Measurements from ENCODE around the gene CHORDC1. TPM values are rescaled to one million over a fixed set of nuclear protein-coding genes. Genes with fewer than 3 reads are reported as not detected.
A peak's percentile ranks its signal among the peaks of the same experiment; 100 is the strongest.

The CHORDC1 gene
- total RNA-seq (31.8 and 51.2 TPM in 2 replicates), polyA plus RNA-seq (36.0 and 40.0 TPM in 2 replicates)

DNA sequence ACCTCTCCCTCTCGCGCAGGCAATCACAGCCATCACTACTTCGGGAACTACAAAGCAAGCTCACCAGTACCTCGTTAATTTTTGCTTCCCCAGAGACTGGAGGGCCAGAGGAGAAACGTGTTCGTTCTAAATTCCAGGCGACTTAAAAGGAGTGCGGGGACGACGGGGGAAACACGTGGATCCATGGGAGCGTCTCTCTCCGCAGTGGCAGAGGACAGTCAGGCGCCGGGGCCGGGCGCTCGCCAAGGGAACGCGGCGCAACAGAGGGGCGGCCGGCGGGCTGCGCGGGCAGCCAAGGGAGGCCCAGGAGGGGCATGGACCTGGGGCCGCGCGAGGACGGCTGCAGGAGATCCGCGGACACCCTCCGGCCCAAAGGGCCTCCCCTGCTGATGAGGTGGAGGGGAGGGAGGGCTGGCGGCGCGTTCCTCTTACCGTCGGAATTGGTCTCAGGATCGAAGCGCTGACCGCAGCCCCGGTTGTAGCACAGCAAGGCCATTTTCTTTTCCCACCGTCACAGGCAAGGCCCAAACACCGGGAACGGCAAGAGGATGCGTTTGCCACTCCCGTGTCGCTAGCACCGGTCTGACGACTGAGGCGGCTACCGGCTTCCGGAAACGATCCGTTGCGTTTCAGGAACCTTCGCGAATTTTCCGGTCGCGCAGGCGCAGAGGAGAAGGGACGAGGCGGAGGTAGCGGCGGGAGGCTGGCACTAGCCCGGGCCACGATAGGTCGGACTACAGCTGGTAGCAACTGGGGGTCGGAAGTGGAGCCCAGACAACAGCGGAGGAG is at the start of gene CHORDC1:
TSS of gene CHORDC1 (minus strand) at position 591 of the 789 bp plus-strand sequence. CDS start at position 496, 95 bp downstream.
- Histone ChIP-seq H3K27me3 (no peaks in the 10 kb centered on the region), H3K9me3 (ENCODE audit: low read depth) (no peaks in the 10 kb centered on the region), H3K27ac (peak within 1 kb of the TSS; percentile 96), H3K36me3 (no peaks in the 10 kb centered on the region), H3K4me1 (ENCODE audit: low read depth) (peaks cover 23% of the 10 kb centered on the region), H3K4me3 (peak within 1 kb of the TSS; percentile 70)
- peak; percentile 86 to 88 for DNase-seq (ENCODE audit: low read depth in 1 of 2, low spot score in 1 of 2)
- TF ChIP-seq CTCF (IDR thresholded peaks at IDR 0.05; ENCODE audit: low read depth, low read length), result no peak

DNA sequence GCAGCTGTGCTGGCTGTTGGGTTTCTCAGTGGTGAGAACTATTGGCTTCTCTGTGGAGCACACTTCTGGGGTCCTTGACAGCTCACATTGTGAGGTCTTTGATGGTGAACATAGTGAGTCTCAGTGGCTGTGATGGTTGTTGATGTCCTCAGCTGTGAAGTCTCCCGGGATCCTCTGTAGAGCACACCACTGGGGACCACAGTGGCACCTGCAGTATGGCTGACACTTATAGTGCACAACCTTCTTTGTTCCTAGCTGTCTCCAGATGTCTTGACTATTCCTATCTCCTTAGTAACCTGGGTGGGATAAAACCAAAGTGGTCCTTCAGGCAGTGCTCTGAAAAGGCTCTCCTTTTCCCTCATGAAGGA is 34.3 kb upstream of the CHORDC1 start:
- no peak for TF ChIP-seq CTCF (IDR thresholded peaks at IDR 0.05; ENCODE audit: low read depth, low read length)
- no peaks in the 10 kb centered on the region for H3K4me1 ChIP-seq (ENCODE audit: low read depth)

GRCh38 chr11:90256404-90257157 is 33.7 kb upstream of the CHORDC1 start:
- Histone ChIP-seq H3K4me3 (no peak overlapping the region), H3K27me3 (no peaks in the 10 kb centered on the region), H3K27ac (no peak overlapping the region), H3K4me1 (ENCODE audit: low read depth) (no peaks in the 10 kb centered on the region), H3K36me3 (no peaks in the 10 kb centered on the region), H3K9me3 (ENCODE audit: low read depth) (no peaks in the 10 kb centered on the region)
- no peak for TF ChIP-seq CTCF (IDR thresholded peaks at IDR 0.05; ENCODE audit: low read depth, low read length)
- no peak for DNase-seq (ENCODE audit: low read depth in 1 of 2, low spot score in 1 of 2)

More for the DNA sequence above, 34.3 kb upstream of the CHORDC1 start:
- no peaks in the 10 kb centered on the region for H3K36me3 ChIP-seq
- no peak for DNase-seq (ENCODE audit: low read depth in 1 of 2, low spot score in 1 of 2)
- no peaks in the 10 kb centered on the region for H3K9me3 ChIP-seq (ENCODE audit: low read depth)
- no peaks in the 10 kb centered on the region for H3K27me3 ChIP-seq
- H3K27ac ChIP-seq, result no peak overlapping the region
- H3K4me3 ChIP-seq, result no peak overlapping the region

DNA sequence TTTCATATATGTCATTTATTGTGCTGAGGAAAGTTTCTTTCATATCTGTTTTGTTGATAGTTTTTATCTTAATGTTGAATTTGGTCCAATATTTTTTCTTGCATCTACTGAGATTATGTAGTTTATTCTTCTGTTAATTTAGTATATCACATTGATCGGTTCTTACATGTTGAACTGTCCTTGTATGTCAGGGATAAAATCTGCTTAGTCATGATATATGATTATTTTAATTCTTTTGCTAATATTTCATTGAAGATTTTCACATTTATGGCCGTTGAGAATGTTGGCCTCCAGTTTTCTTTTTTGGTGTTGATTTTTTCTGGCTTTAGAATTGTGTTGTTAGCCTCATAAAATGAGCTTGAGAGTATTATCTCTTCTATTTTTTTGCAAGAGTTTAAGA is 31.2 kb upstream of the CHORDC1 start:
- H3K27ac ChIP-seq, result no peak overlapping the region
- DNase-seq (ENCODE audit: low read depth in 1 of 2, low spot score in 1 of 2), result no peak
- no peaks in the 10 kb centered on the region for H3K9me3 ChIP-seq (ENCODE audit: low read depth)
- H3K36me3 ChIP-seq, result no peaks in the 10 kb centered on the region
- no peak overlapping the region for H3K4me3 ChIP-seq
- H3K27me3 ChIP-seq, result no peaks in the 10 kb centered on the region
- no peak for TF ChIP-seq CTCF (IDR thresholded peaks at IDR 0.05; ENCODE audit: low read depth, low read length)
- no peaks in the 10 kb centered on the region for H3K4me1 ChIP-seq (ENCODE audit: low read depth)

DNA sequence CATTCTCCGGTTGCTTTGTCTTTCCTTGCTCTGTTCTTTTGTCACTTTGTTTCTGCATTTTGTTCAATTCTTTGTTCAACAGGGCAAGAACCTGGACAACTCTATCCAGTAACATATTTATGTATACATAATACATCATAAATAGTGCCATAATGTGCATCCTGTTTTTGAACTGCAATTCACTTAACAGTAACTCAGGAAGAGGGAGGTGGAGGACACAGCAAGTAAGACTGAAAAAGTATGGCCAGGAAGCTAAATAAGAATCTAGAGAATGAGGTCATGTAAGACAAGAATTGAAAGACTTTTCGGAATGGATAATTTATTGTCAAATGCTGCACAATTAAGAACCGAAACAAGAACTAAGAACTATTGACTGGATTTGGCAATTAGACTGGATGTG is 29.2 kb upstream of the CHORDC1 start:
- Histone ChIP-seq H3K36me3 (no peaks in the 10 kb centered on the region), H3K4me3 (no peak overlapping the region), H3K27me3 (no peaks in the 10 kb centered on the region), H3K27ac (no peak overlapping the region), H3K9me3 (ENCODE audit: low read depth) (no peaks in the 10 kb centered on the region), H3K4me1 (ENCODE audit: low read depth) (no peaks in the 10 kb centered on the region)
- no peak for TF ChIP-seq CTCF (IDR thresholded peaks at IDR 0.05; ENCODE audit: low read depth, low read length)
- DNase-seq (ENCODE audit: low read depth in 1 of 2, low spot score in 1 of 2), result no peak

All from cardiac muscle cell (in vitro differentiated cells and primary cell).